Measurements from ENCODE around the gene TM9SF1.

DNA sequence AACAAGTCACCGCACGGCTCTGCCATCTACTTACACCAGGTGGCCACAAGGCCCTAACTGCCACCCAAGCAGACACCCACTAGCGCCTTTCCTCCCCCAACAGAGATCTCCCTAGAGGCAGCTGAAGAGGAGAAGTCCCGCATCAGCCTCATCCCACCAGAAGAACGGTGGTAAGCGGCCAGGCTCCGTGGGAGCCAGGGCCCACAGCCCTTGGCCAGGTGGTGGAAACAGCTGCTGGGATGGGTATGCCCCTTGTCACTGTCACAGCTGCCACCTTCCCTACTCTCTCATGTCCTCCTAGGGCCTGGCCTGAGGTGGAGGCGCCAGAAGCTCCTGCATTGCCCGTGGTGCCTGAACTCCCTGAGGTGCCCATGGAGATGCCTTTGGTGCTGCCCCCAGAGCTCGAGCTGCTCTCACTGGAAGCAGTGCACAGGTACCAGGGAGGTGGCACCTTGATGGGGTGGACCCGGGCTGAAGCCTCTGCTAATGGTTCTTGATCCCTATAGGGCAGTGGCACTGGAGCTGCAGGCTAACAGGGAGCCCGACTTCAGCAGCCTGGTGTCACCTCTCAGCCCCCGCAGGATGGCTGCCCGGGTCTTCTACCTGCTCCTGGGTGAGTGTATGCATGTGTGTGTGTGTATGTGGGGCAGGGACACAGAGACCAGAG, 15.8 kb downstream of the TM9SF1 start:
- TF ChIP-seq, protein P1, sequence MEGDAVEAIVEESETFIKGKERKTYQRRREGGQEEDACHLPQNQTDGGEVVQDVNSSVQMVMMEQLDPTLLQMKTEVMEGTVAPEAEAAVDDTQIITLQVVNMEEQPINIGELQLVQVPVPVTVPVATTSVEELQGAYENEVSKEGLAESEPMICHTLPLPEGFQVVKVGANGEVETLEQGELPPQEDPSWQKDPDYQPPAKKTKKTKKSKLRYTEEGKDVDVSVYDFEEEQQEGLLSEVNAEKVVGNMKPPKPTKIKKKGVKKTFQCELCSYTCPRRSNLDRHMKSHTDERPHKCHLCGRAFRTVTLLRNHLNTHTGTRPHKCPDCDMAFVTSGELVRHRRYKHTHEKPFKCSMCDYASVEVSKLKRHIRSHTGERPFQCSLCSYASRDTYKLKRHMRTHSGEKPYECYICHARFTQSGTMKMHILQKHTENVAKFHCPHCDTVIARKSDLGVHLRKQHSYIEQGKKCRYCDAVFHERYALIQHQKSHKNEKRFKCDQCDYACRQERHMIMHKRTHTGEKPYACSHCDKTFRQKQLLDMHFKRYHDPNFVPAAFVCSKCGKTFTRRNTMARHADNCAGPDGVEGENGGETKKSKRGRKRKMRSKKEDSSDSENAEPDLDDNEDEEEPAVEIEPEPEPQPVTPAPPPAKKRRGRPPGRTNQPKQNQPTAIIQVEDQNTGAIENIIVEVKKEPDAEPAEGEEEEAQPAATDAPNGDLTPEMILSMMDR (IDR thresholded peaks at IDR 0.05), result no peak
- no peak for TF ChIP-seq RAD21 (conservative IDR thresholded peaks at IDR 0.05 in 1 of 2, IDR thresholded peaks at IDR 0.05 in 1 of 2)
- TF ChIP-seq BHLHE40 (IDR thresholded peaks at IDR 0.05; ENCODE audit: low read depth, low read length), result no peak
- no peak for TF ChIP-seq RFX5 (IDR thresholded peaks at IDR 0.05)
- TF ChIP-seq NR3C1 (IDR thresholded peaks at IDR 0.05), result no peak
- no peak for TF ChIP-seq CEBPB (IDR thresholded peaks at IDR 0.05)
- no peak for TF ChIP-seq SMC3 (IDR thresholded peaks at IDR 0.05)
- TF ChIP-seq REST (IDR thresholded peaks at IDR 0.05), result no peak
